ENCODE results near the gene PKM.

Gene PKM

GRCh38 chr15:72205273-72205672, 25.7 kb downstream of the PKM start:
- 0 out of 2 replicates have a peak, but pooled peaks cover 2% of the 10 kb centered on the region for H3K79me2 ChIP-seq (ENCODE audit: insufficient read depth, low read length)
- H2AFZ ChIP-seq (ENCODE audit: low read depth, low read length) = no peak overlapping the region
- peaks cover 78% of the 10 kb centered on the region for H4K20me1 ChIP-seq (ENCODE audit: insufficient read depth, low read length)
- H3K9me3 ChIP-seq (ENCODE audit: insufficient read depth, low read length, severe bottlenecking) = no peaks in the 10 kb centered on the region
- ATAC-seq (ENCODE audit: insufficient read depth, low read depth) (no peak), DNase-seq (no peak)
- H3K4me2 ChIP-seq (ENCODE audit: insufficient read depth, low read length) = no peak overlapping the region
- H3K9ac ChIP-seq (ENCODE audit: low read depth, low read length) = no peak overlapping the region
- no peak overlapping the region for H3K27ac ChIP-seq (ENCODE audit: low read length)
- H3K4me1 ChIP-seq (ENCODE audit: insufficient read depth, low read length) = no peaks in the 10 kb centered on the region
- H3K4me3 ChIP-seq (ENCODE audit: low read depth in 1 of 2, low read length in 2 of 2) = no peak overlapping the region
- TF ChIP-seq CTCF (IDR thresholded peaks at IDR 0.05; ENCODE audit: borderline replicate concordance, extremely low read depth, low read length, poor library complexity, severe bottlenecking) (no peak), EZH2 (IDR thresholded peaks at IDR 0.05; ENCODE audit: borderline replicate concordance, low read depth, low read length, severe bottlenecking) (no peak)
- H3K36me3 ChIP-seq (ENCODE audit: insufficient read depth, low read length) = peaks cover 98% of the 10 kb centered on the region
- H3K27me3 ChIP-seq (ENCODE audit: insufficient read depth, low read length, poor library complexity) = no peaks in the 10 kb centered on the region

GRCh38 chr15:72203507-72203837, 27.5 kb downstream of the PKM start:
- Histone ChIP-seq H3K4me3 (ENCODE audit: low read depth in 1 of 2, low read length in 2 of 2) (no peak overlapping the region), H3K9me3 (ENCODE audit: insufficient read depth, low read length, severe bottlenecking) (no peaks in the 10 kb centered on the region), H3K4me2 (ENCODE audit: insufficient read depth, low read length) (no peak overlapping the region), H3K27me3 (ENCODE audit: insufficient read depth, low read length, poor library complexity) (no peaks in the 10 kb centered on the region), H3K36me3 (ENCODE audit: insufficient read depth, low read length) (peaks cover 100% of the 10 kb centered on the region), H3K4me1 (ENCODE audit: insufficient read depth, low read length) (no peaks in the 10 kb centered on the region), H2AFZ (ENCODE audit: low read depth, low read length) (no peak overlapping the region), H3K27ac (ENCODE audit: low read length) (no peak overlapping the region), H3K9ac (ENCODE audit: low read depth, low read length) (no peak overlapping the region), H4K20me1 (ENCODE audit: insufficient read depth, low read length) (peaks cover 72% of the 10 kb centered on the region), H3K79me2 (ENCODE audit: insufficient read depth, low read length) (no peaks in the 10 kb centered on the region)
- ATAC-seq (ENCODE audit: insufficient read depth, low read depth) = no peak
- no peak for TF ChIP-seq EZH2 (IDR thresholded peaks at IDR 0.05; ENCODE audit: borderline replicate concordance, low read depth, low read length, severe bottlenecking)
- no peak for TF ChIP-seq CTCF (IDR thresholded peaks at IDR 0.05; ENCODE audit: borderline replicate concordance, extremely low read depth, low read length, poor library complexity, severe bottlenecking)
- DNase-seq = no peak

GRCh38 chr15:72202801-72203506, 28.0 kb downstream of the PKM start:
- no peak overlapping the region for H3K4me2 ChIP-seq (ENCODE audit: insufficient read depth, low read length)

More at GRCh38 chr15:72202801-72203506, 28.0 kb downstream of the PKM start:
- H3K4me3 ChIP-seq (ENCODE audit: low read depth in 1 of 2, low read length in 2 of 2) = no peak overlapping the region
- ATAC-seq (ENCODE audit: insufficient read depth, low read depth) (no peak), DNase-seq (no peak)
- no peak overlapping the region for H3K9ac ChIP-seq (ENCODE audit: low read depth, low read length)
- H3K36me3 ChIP-seq (ENCODE audit: insufficient read depth, low read length) = peaks cover 100% of the 10 kb centered on the region
- H4K20me1 ChIP-seq (ENCODE audit: insufficient read depth, low read length) = peaks cover 68% of the 10 kb centered on the region
- no peak for TF ChIP-seq EZH2 (IDR thresholded peaks at IDR 0.05; ENCODE audit: borderline replicate concordance, low read depth, low read length, severe bottlenecking)
- no peak for TF ChIP-seq CTCF (IDR thresholded peaks at IDR 0.05; ENCODE audit: borderline replicate concordance, extremely low read depth, low read length, poor library complexity, severe bottlenecking)
- H3K4me1 ChIP-seq (ENCODE audit: insufficient read depth, low read length) = no peaks in the 10 kb centered on the region
- no peak overlapping the region for H3K27ac ChIP-seq (ENCODE audit: low read length)
- H3K27me3 ChIP-seq (ENCODE audit: insufficient read depth, low read length, poor library complexity) = no peaks in the 10 kb centered on the region
- no peak overlapping the region for H2AFZ ChIP-seq (ENCODE audit: low read depth, low read length)
- no peaks in the 10 kb centered on the region for H3K79me2 ChIP-seq (ENCODE audit: insufficient read depth, low read length)
- H3K9me3 ChIP-seq (ENCODE audit: insufficient read depth, low read length, severe bottlenecking) = no peaks in the 10 kb centered on the region
